ENCODE data around the gene INSC. TPM values are rescaled to one million over a fixed set of nuclear protein-coding genes. Genes with fewer than 3 reads are reported as not detected.

Gene INSC
- total RNA-seq, 2 experiments from 2014 or later = 0.74 to 1.4 TPM

DNA sequence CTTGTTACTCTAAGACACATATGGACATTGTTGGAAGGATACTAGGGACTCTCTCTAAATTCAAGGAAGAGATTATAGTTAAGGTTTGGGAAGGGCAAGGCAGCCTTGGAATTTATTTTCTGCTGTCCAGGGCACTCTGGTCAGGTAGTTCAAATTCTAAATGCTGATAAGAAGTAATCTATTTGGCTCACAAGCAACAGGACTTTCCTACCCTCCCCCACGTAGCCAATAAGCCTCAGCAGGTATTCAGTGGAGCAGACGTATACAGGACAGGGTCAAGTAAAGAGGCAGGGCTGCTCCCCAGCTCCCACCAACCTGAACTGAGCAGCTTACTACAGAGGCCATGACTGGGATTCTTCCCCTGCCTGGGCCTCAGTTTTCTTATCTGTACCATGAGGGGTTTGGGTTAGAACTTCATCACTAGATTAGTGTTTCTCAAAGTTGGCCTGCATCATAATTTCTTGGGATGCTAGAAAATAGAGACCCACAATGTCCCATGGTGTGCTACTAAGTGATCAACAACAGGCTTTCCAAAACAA lies 6.1 kb upstream of the INSC start:
- ChIA-PET POLR2A (no interaction called here), CTCF (no interaction called here)
- intact Hi-C loops (cut with micrococcal nuclease) = no loop called here
- Mint-ChIP-seq H3K4me3 (no peak overlapping the region), H3K36me3 (ENCODE audit: low read depth) (no peaks in the 10 kb centered on the region), H3K4me1 (ENCODE audit: low read depth) (peaks cover 3% of the 10 kb centered on the region), H3K27ac (no peak overlapping the region), H3K27me3 (peaks cover 3% of the 10 kb centered on the region), H3K9me3 (no peaks in the 10 kb centered on the region)
- DNase-seq = no peak
- TF ChIP-seq, protein P1, sequence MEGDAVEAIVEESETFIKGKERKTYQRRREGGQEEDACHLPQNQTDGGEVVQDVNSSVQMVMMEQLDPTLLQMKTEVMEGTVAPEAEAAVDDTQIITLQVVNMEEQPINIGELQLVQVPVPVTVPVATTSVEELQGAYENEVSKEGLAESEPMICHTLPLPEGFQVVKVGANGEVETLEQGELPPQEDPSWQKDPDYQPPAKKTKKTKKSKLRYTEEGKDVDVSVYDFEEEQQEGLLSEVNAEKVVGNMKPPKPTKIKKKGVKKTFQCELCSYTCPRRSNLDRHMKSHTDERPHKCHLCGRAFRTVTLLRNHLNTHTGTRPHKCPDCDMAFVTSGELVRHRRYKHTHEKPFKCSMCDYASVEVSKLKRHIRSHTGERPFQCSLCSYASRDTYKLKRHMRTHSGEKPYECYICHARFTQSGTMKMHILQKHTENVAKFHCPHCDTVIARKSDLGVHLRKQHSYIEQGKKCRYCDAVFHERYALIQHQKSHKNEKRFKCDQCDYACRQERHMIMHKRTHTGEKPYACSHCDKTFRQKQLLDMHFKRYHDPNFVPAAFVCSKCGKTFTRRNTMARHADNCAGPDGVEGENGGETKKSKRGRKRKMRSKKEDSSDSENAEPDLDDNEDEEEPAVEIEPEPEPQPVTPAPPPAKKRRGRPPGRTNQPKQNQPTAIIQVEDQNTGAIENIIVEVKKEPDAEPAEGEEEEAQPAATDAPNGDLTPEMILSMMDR (IDR thresholded peaks at IDR 0.05) = no peak
- ATAC-seq = no peak

- CTCF ChIA-PET = interaction anchor here (1.2 to 3.2 kb wide), 3 partner anchors 9 to 200 kb away, joined by 3 to 24 read pairs (median 4); no protein-coding TSS in a partner anchor
- intact Hi-C loops (cut with micrococcal nuclease) = no loop called here
- Mint-ChIP-seq H3K27me3 (peaks cover 8% of the 10 kb centered on the region), H3K36me3 (ENCODE audit: low read depth) (no peaks in the 10 kb centered on the region), H3K4me1 (ENCODE audit: low read depth) (peaks cover 5% of the 10 kb centered on the region), H3K9me3 (no peaks in the 10 kb centered on the region), H3K4me3 (no peak overlapping the region), H3K27ac (no peak overlapping the region)
- ATAC-seq = no peak
- POLR2A ChIA-PET = no interaction called here
- TF ChIP-seq, protein P1 (IDR thresholded peaks at IDR 0.05) = no peak
- no peak for DNase-seq
Observed at GRCh38 chr11:15109602-15110001, 5.1 kb upstream of the INSC start.

DNA sequence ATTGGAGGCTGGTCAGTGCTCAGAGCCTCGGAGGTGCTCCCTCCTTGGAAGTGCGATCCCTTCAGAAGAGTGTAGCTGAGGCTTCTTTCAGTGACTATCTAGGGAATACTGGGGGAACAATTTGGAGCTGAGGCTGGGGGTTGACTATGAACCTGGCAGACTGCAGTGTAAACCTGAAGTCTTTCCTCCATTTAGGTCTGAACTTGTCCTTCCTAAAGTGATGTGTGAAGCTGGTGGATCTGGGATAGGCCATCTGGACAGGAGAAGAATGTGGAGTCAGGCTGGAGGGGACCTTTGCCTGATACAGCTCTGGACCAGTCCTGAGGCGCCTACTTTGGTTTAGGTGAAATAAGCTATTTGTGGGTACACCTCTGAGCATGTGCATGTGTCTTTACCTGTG lies 3.5 kb upstream of the INSC start:
- no peak for DNase-seq
- peaks cover 9% of the 10 kb centered on the region for H3K4me1 Mint-ChIP-seq (ENCODE audit: low read depth)
- ChIA-PET CTCF (interaction anchor here (0.9 to 3.2 kb wide), 2 partner anchors 11 to 202 kb away, joined by 4 to 24 read pairs; no protein-coding TSS in a partner anchor), POLR2A (interaction anchor here (1.3 kb wide), 1 partner anchor 11 kb away, joined by 5 read pairs; no protein-coding TSS in a partner anchor)
- TF ChIP-seq, protein P1 (IDR thresholded peaks at IDR 0.05) = no peak
- peaks cover 21% of the 10 kb centered on the region for H3K27me3 Mint-ChIP-seq
- intact Hi-C loops (cut with micrococcal nuclease) = no loop called here
- H3K4me3 Mint-ChIP-seq = no peak overlapping the region
- no peak for ATAC-seq
- no peak overlapping the region for H3K27ac Mint-ChIP-seq
- H3K9me3 Mint-ChIP-seq = no peaks in the 10 kb centered on the region
- no peaks in the 10 kb centered on the region for H3K36me3 Mint-ChIP-seq (ENCODE audit: low read depth)

DNA sequence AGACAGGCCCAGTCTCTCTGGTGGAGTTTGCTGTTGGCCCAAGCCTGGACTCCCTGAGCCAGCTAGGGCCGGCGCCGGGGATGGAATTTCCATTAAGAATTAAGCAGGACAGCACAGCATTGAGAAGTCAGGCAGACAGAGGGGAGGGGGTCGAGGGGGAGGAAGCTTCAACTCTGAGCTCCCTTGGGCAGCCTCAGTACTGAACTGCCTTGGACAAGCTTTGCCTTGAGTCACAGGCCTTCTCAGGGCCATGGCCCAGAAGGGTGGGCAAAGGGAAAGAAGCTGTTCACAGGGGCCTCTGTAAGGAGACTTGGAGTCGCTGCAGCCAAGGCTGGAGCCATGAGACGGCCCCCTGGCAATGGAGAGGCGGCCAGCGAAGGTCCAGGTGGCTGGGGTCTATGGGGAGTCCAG lies 2.6 kb upstream of the INSC start:
- intact Hi-C loops (cut with micrococcal nuclease) = no loop called here
- DNase-seq (no peak), ATAC-seq (no peak)
- ChIA-PET CTCF (interaction anchor here (0.9 to 3.2 kb wide), 3 partner anchors 12 to 203 kb away, joined by 4 to 24 read pairs (median 4); no protein-coding TSS in a partner anchor), POLR2A (no interaction called here)
- TF ChIP-seq, protein P1 (IDR thresholded peaks at IDR 0.05) = no peak
- Mint-ChIP-seq H3K4me1 (ENCODE audit: low read depth) (peaks cover 9% of the 10 kb centered on the region), H3K9me3 (no peaks in the 10 kb centered on the region), H3K27ac (no peak overlapping the region), H3K4me3 (no peak overlapping the region), H3K27me3 (peaks cover 27% of the 10 kb centered on the region), H3K36me3 (ENCODE audit: low read depth) (no peaks in the 10 kb centered on the region)

DNA sequence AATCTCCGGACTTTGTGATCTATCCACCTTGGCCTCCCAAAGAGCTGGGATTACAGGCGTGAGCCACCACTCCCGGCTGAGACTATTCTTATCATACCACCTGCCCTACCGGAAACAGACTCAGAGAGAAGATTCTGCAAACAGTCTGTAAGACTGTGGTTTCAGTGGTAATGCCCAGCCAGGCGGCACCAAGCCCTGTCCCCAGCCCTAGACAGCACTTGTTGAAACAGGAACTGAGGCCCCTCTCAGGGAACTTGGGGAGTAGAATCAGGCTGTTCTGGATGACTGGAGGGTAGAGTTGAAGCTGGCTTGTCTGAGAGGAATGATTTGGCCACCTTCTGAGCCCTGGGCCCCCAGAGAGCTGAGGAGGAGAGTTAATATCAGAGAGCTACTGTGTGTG lies 1.3 kb upstream of the INSC start:
- CTCF ChIA-PET = interaction anchor here (1.1 to 1.6 kb wide), 5 partner anchors 12 to 103 kb away, joined by 3 to 4 read pairs (median 3); no protein-coding TSS in a partner anchor
- Mint-ChIP-seq H3K4me1 (ENCODE audit: low read depth) (peaks cover 14% of the 10 kb centered on the region), H3K27ac (no peak overlapping the region), H3K27me3 (peaks cover 36% of the 10 kb centered on the region), H3K36me3 (ENCODE audit: low read depth) (no peaks in the 10 kb centered on the region), H3K4me3 (no peak overlapping the region), H3K9me3 (no peaks in the 10 kb centered on the region)
- DNase-seq (peak; percentile 25), ATAC-seq (peak; percentile 55)
- POLR2A ChIA-PET = interaction anchor here (0.8 to 1.1 kb wide), 2 partner anchors 15 to 21 kb away, joined by 3 read pairs; no protein-coding TSS in a partner anchor
- TF ChIP-seq, protein P1 (IDR thresholded peaks at IDR 0.05) = no peak
- intact Hi-C loops (cut with micrococcal nuclease) = no loop called here
